H54 (cell line): ENCODE results near the gene TCL1B.

ENCODE experiments used
- DNase-seq: peaks from one replicate; pipeline ENCODE4 v3.0.0; 2011; ENCODE audit warnings: low spot score, mixed read lengths; ENCODE audit not compliant: insufficient read length
- FAIRE-seq: peaks from 3 replicates; lab custom pipeline; 2011; peaks lifted over from hg19 to GRCh38; lab: Jason Lieb, UNC
- POLR2A ChIP-seq: IDR thresholded peaks from 2 replicates; pipeline ENCODE4 v1.6.1; 2011; ENCODE audit warnings: low read depth, mild to moderate bottlenecking, low read length

The TCL1B gene

DNA sequence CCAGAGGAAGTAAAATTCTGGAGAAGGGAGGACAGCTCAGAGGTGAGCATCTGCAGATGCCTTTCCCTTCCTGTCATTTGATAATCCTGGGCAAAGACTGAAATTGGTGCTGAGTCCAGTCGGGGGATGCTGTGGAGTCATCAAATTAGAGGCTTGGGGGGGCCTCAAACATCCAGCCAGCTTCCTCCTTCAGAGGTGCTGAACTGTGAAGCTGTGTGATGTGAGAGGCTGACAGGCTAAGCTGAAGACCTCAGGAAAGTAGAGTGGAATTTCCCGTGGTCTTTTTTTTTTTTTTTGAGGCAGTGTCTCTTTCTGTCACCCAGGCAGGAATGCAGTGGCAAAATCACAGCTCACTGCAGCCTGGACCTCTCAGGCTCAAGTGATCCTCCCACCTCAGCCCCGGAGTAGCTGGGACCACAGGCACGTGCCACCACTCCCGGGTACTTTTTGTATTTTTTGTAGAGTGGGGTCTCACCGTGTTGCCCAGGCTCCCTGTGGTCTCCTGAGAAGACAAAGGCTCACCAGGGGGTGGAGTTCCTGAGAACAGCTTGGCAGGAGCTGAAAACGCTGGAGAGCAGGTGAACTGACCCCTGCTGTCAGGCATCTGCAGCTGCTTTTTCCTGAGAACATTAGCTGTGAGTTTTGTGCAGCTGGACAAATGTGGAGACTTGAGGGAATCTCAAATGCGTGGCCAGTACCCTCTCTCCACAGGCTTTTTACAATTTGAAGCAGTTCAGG lies 6.1 kb upstream of the TCL1B start:
- no peak for DNase-seq
- FAIRE-seq = no peak
- no peak for TF ChIP-seq POLR2A

DNA sequence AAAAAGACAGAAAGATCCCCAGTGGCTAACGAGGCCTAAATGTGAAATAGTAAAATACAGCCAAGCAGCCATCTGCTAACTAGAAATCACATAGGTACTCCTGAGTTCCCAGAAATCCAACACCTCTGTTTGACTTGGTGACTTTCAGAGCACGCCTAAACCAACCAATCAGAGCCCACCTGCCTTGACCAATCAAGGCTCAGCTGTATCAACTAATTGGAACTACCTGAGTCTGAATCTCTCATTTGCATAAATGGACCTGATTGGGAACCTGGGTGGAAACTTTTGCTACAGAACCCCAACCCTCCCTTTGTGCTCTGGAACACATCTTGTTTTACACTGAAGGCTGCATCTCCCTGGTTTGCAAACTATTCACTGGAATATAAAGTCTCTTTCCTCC lies 5.1 kb upstream of the TCL1B start:
- TF ChIP-seq POLR2A = no peak
- no peak for DNase-seq

DNA sequence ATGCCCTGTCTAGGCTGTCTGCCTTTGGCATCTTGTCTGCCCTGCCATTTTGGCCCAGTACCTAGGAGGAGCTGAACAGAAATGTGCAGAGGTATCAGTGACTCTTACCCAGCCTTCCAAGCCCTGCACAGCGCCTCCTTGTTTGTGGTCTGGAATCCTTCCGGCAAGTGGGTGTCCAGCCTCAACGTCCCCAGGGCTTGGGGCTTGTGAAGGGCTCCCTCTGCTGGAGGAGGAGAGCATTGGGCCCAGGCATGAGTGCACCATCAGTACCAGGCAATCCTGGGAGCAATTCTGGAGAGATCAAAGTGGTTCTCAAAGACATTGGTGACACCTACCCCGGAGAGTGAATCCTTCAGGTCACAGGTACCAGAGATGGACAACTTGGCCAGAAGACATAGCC lies 2.4 kb upstream of the TCL1B start:
- DNase-seq (peak; percentile 39), FAIRE-seq (no peak)
- TF ChIP-seq POLR2A = no peak

More for the DNA sequence above, 5.1 kb upstream of the TCL1B start:
- no peak for FAIRE-seq

DNA sequence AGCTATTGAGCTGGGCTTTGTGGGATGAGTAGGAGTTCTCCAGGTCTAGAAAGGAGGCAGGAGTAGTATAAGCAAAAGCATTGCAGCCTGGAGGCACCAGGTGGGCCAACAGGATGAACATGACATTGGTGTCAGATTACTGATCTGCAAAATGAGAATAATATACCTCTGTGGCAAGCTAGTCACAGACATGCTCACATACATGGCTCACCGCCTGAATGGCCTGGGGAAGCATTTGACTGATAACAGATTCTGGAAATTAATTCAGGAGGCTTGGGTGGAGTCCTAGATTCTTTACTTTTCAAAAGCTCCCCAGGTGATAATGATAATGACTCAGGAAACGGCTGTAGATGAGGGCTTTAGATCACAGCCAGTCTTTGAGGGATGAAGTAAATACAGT lies 709 bp downstream of the TCL1B start:
- FAIRE-seq (no peak), DNase-seq (no peak)
- TF ChIP-seq POLR2A = no peak

DNA sequence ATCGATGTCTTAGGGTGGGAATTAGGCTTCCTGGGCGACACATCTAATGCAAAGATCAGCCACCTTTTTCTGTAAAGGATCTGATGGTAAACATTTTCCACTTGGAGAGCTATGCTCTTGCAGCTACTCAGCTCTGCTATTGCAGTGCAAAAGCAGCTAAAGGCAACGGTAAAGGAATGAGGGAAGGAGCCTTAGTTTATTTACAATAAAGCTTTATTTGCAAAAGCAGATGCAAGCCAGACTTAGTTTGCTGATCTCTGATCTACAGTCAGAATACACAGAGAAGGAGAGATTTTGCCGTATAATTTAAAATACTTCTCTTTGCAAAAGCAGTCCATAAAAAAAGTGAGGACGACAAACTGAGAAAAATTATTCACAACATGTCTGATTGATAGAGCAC lies 3.2 kb downstream of the TCL1B start:
- TF ChIP-seq POLR2A = no peak
- no peak for FAIRE-seq

DNA sequence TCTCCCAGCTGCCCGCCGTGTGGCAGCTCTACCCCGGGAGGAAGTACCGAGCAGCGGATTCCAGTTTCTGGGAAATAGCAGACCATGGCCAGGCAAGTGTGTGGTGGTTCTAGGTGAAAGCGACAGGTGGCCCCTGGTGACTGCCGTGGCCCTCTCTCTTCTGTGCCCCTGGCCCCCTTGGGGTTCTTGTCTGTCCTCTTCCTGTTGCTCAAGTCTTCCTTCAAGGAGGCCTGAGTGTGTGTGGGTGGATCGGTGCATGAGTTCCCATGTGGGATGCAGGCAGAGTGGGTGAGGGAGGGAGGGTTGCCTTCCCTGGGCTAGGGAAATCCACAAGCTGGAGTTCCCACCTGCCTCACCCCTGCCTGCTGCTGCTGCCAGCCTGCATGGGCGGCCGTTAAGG lies 4.6 kb downstream of the TCL1B start:
- no peak for DNase-seq
- FAIRE-seq = no peak
- TF ChIP-seq POLR2A = no peak

More for the DNA sequence above, 3.2 kb downstream of the TCL1B start:
- DNase-seq = no peak

DNA sequence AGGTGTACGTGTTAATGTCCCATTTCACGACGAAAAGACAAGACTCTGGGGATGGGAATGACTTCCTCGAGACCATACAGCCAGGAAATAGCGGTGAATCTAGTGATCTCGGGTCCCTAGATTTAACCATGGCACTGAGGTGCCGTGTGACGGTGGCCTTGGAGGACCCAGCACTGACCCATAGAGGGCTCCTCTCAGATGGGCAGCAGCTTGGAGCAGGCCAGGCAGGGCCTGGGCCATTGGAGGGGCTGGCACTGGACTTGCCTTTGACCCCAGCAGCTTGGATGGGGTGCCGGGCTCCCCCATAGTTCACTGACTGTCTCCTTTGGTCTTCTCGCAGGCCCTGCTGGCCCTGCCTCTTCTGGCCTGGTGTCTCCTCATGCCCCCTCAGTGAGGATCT lies 5.4 kb downstream of the TCL1B start:
- no peak for TF ChIP-seq POLR2A
- no peak for DNase-seq
- FAIRE-seq = no peak

DNA sequence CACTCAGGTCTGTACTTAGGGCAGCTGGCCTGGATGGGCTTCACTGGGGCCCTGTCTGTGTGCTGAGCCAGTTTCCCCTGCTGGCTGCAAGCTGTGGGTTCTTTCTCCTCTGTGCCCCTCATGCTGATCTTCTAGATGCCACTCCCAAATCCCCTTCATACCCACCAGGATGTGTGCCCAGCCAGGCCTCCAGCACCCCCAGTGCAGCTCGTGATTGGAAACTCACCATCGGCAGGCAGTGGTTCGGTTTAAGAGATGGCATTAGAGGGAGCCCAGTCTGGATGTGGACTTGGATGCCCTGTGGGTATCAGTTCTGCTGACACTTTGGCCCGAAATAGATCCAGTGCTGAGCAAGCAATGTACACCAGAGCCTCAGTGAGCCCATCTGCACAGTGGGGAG lies 5.9 kb downstream of the TCL1B start:
- no peak for FAIRE-seq
- no peak for TF ChIP-seq POLR2A
- no peak for DNase-seq

DNA sequence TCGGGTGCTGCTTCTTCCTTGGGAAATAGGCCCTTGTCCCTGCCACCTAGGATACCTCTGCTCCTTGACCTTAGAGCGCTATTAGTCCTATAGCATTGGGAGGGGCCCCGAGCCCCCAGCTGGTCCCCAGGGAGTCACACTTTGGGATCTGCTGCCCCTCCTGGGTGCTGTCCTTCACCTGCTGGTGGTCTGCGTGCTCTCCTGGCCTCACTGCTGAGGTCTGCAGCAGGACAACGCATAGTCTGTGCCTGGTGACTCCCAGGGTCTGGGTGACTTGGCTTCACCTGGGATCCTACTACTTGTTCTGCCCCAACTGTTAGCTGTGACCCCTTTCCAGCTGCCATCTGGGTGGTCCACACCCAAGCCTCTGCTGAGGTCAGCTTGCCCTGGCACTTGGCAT lies 8.8 kb downstream of the TCL1B start:
- TF ChIP-seq POLR2A = no peak
- no peak for DNase-seq
- no peak for FAIRE-seq

DNA sequence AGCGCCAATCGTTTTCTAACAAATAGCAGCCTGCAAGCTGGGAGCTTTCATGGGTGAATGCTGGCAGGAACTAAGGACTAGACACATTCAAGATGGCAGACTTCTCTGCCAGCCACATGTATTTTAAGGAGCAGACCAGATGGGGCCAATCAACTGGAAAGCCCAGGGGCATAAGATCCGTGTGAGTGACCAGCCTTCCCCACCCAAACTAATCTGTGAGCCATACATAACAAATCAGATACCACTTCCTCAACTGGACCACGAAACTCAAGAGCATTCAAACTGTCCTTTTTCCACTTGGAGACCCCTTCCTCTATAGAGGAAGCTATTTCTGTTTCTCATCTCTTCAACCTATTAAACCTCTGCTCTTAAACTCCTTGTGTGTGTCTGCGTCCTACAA lies 9.7 kb downstream of the TCL1B start:
- TF ChIP-seq POLR2A = no peak
- FAIRE-seq = no peak
- no peak for DNase-seq

DNA sequence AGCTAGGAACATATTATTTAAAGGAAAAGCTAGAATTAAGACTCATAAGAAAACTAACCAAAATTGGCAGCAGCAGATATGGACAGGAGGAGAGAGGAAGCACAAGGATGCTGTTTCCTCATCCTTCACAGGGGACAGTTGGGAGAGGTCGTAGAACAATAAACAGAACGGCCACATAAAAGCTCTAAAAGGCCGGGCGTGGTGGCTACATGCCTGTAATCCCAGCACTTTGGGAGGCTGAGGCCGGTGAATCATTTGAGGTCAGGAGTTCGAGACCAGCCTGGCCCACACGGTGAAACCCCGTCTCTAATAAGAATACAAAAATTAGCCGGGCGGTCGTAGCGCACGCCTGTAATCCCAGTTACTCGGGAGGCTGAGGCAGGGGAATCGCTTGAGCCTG lies 10.5 kb downstream of the TCL1B start:
- DNase-seq = no peak
- no peak for FAIRE-seq
- no peak for TF ChIP-seq POLR2A

DNA sequence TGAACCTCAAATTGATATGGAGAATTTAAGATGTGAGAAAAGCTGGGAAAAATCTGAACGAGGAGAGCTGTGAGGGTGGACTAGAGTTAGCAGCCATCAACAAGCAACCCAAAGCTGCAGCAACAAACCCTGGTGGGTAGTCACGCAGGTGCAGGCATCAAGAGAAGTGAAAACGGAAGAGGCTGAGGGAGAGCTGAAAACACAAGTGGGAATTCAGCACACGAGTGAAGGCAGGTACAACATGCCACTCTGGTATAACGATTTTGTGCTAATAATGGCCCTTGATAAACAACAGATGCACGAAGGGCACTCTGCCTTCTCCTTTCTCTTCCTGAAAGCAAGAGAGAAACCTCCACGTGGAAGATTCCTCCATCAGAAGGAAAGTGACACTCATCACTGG lies 11.5 kb downstream of the TCL1B start:
- no peak for DNase-seq
- FAIRE-seq = no peak
- TF ChIP-seq POLR2A = no peak

DNA sequence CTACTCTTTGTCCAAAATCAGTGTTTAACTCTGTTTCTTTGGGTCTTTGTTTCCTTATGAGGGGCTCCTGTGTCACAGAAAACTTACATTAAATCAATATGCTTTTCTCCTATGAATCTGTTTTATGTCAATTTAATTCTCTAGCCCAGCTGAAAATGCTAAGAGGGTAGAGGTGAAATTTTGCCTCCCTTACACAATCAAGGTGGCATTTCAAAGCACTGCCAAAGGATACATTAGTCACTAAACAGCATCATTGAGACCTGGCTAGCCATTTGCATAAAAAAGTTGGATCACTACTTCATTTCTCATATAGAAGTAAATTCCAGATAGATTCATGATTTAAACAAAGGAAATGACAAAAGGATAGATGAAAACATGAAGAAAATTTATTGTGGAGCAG lies 12.1 kb downstream of the TCL1B start:
- TF ChIP-seq POLR2A = no peak
- DNase-seq (no peak), FAIRE-seq (no peak)

DNA sequence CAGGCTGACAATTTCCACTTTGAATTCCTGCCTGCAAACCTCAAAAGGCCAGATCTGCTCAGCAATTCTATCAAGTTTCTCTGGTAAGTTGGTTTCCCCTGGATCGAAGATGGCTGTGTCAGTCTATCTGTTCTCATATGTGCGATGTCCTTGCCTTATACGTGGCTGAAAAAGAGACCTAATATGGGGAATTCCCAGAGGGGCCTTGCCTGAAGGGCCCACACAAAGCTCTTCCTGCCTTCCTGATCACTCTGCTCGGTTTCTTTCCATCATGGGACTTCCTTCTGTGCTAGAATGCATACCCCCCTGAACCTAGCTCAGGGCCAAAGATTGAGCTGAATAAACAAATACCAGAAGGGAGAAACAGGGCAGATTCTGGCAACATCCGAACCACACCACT lies 13.2 kb downstream of the TCL1B start:
- TF ChIP-seq POLR2A = no peak

DNA sequence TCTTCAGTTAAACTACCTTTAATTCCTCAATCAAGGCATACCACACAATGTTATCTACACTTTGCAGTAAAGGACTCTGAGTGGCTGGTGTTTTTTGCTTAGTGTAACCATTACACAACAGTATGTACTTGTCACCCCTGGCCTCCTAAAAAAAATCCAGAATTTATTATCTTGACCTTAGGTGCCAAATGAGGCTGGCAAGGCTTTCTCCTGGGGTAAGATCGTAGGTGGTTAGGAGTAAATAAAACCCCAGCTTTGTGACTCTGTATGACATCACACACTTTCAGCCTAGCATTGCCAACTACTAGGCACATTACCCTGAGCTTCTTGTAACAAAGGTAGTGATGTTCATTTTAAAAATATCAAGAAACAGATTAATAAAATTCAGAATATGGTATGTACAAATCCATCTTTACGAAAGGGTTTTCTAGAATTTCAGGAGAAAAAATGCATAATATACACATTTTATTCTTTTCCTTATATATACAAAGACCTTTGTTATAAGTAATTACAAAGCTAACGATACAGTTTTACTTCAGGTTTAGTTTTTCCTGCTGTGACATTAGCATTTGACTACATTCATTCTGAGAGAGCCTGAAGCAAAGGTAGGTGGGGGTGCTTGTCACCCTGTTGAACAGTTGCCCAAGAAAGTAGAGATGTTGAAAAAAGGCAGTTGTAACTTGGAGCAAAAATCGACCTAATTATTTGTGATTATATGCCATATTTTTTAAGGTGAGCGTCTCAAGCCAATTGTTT lies 14.2 kb downstream of the TCL1B start:
- FAIRE-seq (no peak), DNase-seq (no peak)

More for the DNA sequence above, 13.2 kb downstream of the TCL1B start:
- DNase-seq (no peak), FAIRE-seq (no peak)

More for the DNA sequence above, 14.2 kb downstream of the TCL1B start:
- no peak for TF ChIP-seq POLR2A
